Stimulated activated CD4-positive, alpha-beta T cell treated with anti-CD3 and anti-CD28 coated beads, Interleukin-4, amount 100 ng/mL, for 24 hours (primary cell): ENCODE measurements around the gene PANK4.

Experiments used
- DNase-seq: peaks from one replicate; pipeline ENCODE4 v3.0.0-alpha.2; 2020

The PANK4 gene

GRCh38 chr1:2508751-2509150 lies 17.6 kb downstream of the PANK4 start:
- DNase-seq: no peak

- no peak for DNase-seq
Measured at GRCh38 chr1:2508180-2508579, 18.2 kb downstream of the PANK4 start.

- DNase-seq: no peak
Measured at GRCh38 chr1:2507744-2508155, 18.6 kb downstream of the PANK4 start.

DNA sequence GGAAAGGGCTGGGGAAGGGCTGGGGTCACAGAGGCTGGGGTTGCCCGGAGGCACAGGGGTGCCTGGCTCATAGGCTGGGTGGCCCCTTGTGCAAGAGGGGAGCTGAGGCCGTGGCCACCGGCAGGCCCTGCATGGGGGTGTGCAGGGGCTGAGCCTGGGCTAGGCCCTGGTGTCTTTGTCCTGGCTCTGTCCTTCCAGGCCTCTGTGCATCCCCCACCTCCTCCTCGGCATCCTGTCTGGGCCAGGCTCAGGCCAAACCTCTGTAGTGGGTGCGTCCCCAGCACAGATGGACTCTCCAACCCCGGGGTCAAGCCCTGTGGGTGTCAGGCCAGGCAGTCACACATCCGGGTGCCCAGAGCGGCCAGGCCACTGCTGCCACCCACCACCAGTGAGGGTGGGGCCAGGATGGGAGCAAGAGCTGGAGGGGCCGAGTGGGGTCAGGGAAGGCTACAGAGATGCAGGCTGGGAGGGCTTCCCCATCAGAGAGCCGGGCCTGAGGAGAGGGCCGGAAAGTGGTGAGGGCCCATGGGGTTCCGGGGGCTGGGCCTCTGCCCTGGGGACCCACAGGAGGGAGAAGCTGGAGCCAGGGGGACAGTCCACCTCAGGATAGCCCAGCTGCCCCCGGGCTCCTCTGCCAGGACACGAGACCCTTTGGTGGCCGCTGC lies 19.4 kb downstream of the PANK4 start:
- DNase-seq: no peak

GRCh38 chr1:2506007-2506860 lies 20.2 kb downstream of the PANK4 start:
- DNase-seq: no peak

- DNase-seq: no peak
Measured at GRCh38 chr1:2505461-2505994, 20.9 kb downstream of the PANK4 start.

GRCh38 chr1:2504949-2505272 lies 21.5 kb downstream of the PANK4 start:
- no peak for DNase-seq

DNA sequence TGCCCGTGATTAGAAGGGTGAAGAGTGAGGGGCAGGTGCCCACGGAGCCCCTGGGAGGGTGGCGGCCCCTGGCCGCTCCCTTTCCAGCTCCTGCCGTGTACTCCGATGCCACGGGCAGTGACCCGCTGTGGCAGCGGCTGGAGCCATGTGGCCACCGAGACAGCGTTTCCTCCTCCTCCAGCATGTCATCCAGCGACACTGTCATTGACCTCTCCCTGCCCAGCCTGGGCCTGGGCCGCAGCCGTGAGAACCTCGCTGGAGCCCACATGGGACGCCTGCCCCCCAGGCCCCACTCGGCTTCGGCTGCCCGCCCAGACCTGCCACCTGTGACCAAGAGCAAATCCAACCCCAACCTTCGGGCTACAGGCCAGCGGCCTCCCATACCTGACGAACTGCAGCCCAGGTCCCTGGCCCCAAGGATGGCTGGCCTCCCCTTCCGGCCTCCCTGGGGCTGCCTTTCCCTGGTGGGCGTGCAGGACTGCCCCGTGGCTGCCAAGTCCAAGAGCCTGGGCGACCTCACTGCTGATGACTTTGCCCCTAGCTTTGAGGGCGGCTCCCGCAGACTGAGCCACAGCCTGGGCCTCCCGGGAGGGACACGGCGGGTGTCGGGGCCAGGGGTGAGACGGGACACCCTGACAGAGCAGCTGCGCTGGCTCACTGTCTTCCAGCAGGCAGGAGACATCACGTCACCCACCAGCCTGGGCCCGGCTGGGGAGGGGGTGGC lies 22.0 kb downstream of the PANK4 start:
- DNase-seq: no peak

DNA sequence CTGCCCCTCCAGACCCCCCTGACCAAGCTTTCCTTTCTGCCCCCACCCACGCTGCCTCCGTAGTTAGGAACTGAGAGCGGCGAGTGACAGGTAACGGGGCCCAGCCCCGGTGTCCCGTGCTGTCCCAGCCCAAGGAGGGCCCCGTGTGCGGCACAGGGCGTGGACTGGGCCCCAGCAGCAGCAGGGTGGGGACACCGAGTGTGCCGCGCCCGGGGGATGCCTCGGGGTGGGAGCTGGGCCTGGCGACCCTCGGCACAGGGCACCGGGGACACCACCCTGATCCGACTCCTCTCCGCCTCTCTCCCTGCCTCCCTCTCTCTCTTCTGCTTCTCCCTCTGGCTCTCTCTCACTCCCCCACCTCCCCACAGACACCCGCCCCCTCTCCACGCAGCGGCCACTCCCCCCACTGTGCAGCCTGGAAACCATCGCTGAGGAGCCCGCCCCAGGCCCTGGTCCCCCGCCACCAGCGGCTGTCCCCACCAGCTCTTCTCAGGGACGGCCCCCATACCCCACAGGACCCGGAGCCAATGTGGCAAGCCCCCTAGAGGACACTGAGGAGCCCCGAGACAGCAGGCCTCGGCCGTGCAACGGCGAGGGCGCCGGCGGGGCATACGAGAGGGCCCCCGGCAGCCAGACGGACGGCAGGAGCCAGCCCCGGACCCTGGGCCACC lies 22.7 kb downstream of the PANK4 start:
- no peak for DNase-seq

DNA sequence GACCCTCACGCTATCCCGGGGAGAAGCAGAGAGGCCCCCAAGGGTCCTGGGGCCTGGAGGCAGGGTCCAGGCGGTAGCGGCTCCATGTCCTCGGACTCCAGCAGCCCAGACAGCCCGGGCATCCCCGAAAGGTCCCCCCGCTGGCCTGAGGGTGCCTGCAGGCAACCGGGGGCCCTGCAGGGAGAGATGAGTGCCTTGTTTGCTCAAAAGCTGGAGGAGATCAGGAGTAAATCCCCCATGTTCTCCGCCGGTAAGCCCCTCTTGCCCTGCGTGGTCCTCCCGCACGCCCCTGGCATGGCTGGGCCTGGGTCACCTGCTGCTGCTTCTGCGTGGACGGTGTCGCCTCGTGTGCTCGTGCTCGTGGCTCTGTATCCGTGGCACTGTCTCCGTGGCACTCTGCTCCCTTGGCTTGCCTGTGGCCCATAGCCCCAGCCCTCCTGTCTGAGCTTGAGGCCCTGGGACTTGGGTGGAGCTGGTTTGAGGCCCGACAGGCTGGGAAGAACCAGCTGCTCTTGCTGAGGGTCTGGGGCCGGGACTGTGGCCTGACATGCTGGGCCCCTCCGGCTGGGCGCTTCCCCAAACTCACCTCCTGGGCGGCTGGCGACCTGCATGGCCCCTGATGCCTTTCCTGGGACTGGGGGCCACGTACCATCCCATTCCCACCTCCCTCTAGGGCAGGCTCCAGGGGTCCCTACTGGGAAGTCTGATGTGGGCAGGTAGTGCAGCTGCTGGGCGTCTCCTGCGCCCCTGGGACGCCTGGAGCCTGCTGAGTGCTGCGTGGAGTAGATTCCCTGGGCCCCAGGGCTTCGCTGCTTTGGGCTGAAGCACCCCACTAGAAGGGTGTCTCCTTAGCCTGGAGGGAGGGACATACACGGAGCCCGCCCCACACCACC lies 23.5 kb downstream of the PANK4 start:
- no peak for DNase-seq

- DNase-seq: no peak
Measured at GRCh38 chr1:2502210-2502609, 24.2 kb downstream of the PANK4 start.

- no peak for DNase-seq
Measured at GRCh38 chr1:2501820-2502119, 24.6 kb downstream of the PANK4 start.

- DNase-seq: no peak
Measured at GRCh38 chr1:2501041-2501819, 25.2 kb downstream of the PANK4 start.

DNA sequence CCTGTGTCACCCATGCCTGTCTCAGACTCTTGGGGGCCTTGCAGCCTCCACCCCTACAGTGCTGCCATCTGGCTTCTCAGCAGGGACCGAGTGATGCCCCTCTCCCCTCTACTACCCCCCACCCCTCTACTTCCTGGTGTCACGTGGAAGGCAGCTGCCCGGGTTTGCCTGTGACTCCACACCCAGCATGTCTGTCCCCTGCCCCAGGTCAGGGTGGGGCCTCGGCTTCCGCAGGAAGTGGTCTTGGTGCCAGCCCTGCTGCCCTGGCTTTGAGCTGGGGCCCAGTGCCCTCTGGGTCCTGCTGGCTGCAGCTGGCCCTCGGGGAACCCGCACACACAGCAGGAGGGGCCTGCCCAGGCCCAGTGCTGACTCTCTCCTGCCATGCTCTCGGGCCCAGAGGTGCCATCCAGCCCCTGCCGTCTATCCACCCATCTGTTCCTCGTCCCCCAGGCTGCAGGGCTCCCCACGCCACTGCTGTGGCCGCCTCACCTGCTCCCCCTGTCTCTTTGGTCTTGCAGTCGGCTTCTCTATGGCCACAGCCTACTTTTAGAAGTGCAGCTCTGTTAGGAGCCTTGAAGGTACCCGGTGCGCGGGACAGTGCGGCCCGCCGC lies 26.3 kb downstream of the PANK4 start:
- DNase-seq: no peak

DNA sequence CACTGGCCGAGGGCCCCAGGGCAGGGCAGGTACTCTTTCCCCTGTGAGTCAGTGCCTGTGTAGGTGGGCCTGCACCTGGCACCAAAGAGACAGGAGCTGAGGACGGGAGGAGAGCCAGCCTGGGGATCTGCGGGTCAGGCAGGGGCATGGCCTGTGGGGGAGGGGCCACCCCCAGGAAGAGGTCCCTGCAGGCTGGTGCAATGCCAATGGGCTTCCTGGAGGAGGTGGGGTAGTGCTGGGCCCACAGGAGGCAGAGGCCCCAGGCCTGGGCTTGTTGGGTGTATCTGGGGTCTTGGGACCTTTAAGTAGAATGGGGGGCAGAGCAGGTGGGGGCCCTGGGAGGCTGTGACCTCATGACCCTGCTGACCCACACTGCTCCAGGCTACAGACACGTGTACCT lies 27.1 kb downstream of the PANK4 start:
- no peak for DNase-seq

DNA sequence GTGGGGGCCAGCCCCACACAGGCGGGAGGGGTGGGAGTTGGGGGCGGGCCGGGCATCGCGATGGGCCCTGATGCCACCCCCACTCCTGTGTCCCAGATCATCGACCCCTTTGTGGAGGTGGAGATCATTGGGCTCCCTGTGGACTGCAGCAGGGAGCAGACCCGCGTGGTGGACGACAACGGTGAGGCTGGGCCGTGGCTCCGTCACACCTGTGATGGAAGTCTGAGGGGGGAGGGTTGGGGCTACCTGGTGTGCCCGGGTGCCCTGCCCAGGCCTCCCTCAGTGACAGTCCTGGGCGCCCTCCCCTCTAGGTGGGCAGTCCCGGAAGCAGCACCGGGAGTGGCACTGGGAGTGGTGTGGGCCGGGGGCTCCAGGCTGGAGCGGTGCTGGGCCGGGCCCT lies 27.7 kb downstream of the PANK4 start:
- no peak for DNase-seq

GRCh38 chr1:2497891-2498290 lies 28.5 kb downstream of the PANK4 start:
- no peak for DNase-seq

DNA sequence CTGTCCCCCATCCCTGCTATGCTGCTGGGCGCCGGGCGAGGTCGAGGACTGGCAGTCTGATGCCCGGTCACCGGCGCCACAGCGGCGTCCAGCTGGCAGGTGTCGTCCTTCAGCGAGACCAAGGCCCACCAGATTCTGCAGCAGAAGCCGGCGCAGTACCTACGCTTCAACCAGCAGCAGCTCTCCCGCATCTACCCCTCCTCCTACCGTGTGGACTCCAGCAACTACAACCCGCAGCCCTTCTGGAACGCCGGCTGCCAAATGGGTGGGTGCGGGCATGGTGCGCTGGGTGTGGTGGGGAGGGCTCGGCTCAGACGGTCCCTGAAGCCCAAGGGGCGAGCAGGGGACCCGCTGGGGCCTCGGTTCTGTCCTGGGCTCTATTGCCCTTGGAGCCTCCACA lies 29.6 kb downstream of the PANK4 start:
- no peak for DNase-seq

- DNase-seq: no peak
Measured at GRCh38 chr1:2496087-2496622, 30.2 kb downstream of the PANK4 start.

DNA sequence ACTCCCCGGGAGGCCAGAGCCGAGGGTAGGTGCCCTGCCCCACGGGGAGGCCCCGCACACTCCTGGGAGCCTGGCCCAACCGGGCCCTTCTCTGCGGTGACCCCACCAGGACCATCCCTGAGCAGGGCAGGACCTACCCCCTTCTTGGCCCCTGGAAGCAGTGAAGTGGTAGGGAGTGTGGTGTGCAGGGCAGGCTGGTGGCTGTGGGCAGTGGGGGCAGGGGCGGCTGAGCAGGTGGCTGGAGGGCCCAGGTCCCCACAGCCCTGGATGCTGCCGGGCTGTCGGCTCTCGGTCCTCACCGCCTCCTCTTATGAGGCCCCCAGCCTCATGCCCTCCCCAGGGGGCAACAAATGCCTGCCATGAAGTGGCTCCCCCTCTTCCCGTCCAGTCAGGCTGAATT lies 30.9 kb downstream of the PANK4 start:
- no peak for DNase-seq

DNA sequence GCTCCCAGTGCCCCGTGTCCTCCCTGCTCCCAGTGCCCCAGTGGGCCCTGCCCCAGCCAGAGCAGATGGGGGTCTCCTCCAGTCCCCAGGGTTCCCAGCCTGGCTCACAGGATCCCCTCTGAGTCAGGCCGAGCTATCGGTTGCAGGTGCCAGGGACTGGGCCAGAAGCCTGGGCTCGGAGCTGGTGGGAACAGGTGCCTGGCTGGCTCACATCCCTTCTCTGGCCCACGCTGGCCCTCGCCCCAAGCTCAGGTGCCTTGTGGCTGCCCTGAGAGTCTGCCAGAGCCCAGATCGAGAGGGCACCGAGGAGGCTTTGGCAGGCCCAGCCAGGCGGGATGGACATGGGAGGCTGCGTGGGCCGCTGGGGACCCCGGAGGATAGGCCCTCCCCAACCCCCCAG lies 31.4 kb downstream of the PANK4 start:
- DNase-seq: no peak
